Measurements from ENCODE around the gene RELL2.
"Not testable (repeated sequence)": the region's sequence is repeated elsewhere in the genome, so short reads cannot be mapped to it uniquely, and the experiment has no call there.

DNA sequence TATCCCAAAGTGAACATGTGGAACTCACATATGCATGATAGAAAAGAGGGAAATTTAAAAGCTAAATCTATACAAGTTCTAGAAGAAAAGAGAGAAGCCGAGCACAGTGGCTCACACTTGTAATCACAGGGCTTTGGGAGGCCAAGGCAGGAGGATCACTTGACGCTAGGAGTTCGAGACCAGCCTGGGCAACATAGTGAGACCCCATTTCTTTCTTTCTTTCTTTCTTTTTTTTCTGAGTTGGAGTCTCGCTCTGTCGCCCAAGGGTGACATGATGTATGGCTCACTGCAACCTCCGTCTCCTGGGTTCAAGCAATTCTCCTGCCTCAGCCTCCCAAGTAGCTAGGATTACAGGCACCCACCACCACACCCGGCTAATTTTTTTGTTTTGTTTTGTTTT lies 26.9 kb upstream of the RELL2 start:
- not testable (repeated sequence) for TF ChIP-seq SIN3A (IDR thresholded peaks at IDR 0.05; ENCODE audit: borderline replicate concordance, insufficient read depth, low read depth, low read length); POLR2AphosphoS5 (IDR thresholded peaks at IDR 0.05; ENCODE audit: low read depth, low read length)
- TF ChIP-seq, protein P1, sequence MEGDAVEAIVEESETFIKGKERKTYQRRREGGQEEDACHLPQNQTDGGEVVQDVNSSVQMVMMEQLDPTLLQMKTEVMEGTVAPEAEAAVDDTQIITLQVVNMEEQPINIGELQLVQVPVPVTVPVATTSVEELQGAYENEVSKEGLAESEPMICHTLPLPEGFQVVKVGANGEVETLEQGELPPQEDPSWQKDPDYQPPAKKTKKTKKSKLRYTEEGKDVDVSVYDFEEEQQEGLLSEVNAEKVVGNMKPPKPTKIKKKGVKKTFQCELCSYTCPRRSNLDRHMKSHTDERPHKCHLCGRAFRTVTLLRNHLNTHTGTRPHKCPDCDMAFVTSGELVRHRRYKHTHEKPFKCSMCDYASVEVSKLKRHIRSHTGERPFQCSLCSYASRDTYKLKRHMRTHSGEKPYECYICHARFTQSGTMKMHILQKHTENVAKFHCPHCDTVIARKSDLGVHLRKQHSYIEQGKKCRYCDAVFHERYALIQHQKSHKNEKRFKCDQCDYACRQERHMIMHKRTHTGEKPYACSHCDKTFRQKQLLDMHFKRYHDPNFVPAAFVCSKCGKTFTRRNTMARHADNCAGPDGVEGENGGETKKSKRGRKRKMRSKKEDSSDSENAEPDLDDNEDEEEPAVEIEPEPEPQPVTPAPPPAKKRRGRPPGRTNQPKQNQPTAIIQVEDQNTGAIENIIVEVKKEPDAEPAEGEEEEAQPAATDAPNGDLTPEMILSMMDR (IDR thresholded peaks at IDR 0.05): not testable (repeated sequence)
